HepG2 (cell line): Measurements from ENCODE around the gene RBM46.

Source experiments
- BHLHE40 ChIP-seq: IDR thresholded peaks from 2 replicates; pipeline ENCODE4 v1.6.1; 2011; ENCODE audit warnings: low read length, improper control_type of control experiment
- POLR2A ChIP-seq, 2 experiments: IDR thresholded peaks; 2 replicates each; pipeline ENCODE4 v1.6.1; 2011; ENCODE audit warnings: low read depth in 2 of 2, low read length in 2 of 2, mild to moderate bottlenecking in 1 of 2, moderate library complexity in 1 of 2; ENCODE audit not compliant: insufficient read depth in 1 of 2
- SMC3 ChIP-seq: IDR thresholded peaks from 2 replicates; pipeline ENCODE4 v1.6.1; 2011; ENCODE audit warnings: low read length, improper control_type of control experiment
- SRSF9 ChIP-seq: fragments of 200-400 bp; formaldehyde crosslinking; IDR thresholded peaks from 2 replicates; pipeline ENCODE4 v1.6.1; 2018; ENCODE audit warnings: borderline replicate concordance, mild to moderate bottlenecking, low read depth, low read length; ENCODE audit not compliant: insufficient read depth, poor library complexity, severe bottlenecking
- ZNF782 ChIP-seq: sonication (generic); formaldehyde crosslinking; IDR thresholded peaks from 2 replicates; pipeline ENCODE4 v1.4.0; 2020; ENCODE audit warnings: missing genetic modification reagents, mild to moderate bottlenecking, borderline replicate concordance

DNA sequence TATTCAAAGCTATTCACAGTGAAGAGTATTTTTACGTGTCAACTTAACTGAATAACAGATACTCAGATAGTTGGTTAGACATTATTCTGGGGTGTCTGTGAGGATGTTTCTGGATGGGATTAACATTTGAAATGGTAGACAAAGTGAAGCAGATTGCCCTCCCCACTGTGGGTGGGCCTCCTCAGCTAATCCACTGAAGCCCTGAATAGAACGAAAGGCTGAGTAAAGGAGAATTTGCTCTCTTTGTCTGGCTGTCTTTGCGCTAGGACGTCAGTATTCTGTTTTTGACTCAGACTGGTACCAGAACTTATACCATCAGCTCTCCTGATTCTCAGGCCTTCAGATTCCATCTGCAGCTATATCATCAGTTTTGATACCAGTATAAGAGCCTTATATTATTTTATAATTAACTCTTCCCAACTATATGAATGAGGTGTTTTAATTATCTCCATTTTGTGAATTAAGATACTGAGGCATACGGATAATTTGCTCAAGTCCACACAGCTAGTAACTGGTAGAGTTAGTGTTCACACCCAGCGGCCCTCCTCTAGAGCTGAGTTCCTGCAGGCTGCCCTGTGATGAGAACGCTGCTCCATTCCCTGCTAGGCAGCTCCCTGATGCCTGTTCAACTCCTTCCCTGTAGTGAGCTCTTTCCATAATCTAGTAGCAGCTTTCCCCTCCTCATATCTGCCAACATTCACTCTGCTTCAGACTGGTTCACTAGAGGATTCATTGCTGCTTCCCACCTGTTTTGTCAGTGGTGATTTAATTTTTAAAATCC, 87.5 kb downstream of the RBM46 start:
- TF ChIP-seq POLR2A (IDR thresholded peaks at IDR 0.05; ENCODE audit: insufficient read depth in 1 of 2, low read depth in 2 of 2, low read length in 2 of 2), result no peak
- no peak for TF ChIP-seq ZNF782 (CRISPR knock-in tag)
- no peak for TF ChIP-seq SRSF9
- no peak for TF ChIP-seq SMC3
- no peak for TF ChIP-seq BHLHE40
